Fibroblast of pulmonary artery (primary cell): ENCODE data around the gene UQCR11.

Source experiments
- DNase-seq: peaks from one replicate; pipeline ENCODE4 v3.0.0-alpha.2; 2010; ENCODE audit warnings: low read depth
- H3K4me3 ChIP-seq: replicated peaks from 2 replicates; pipeline ENCODE4 v1.5.1; 2011; ENCODE audit warnings: low read depth, mild to moderate bottlenecking, control low read depth, low read length, moderate library complexity
- CTCF ChIP-seq: IDR thresholded peaks from 2 replicates; pipeline ENCODE4 v1.5.1; 2011; ENCODE audit warnings: mild to moderate bottlenecking, control low read depth, low read length, inconsistent platforms; ENCODE audit errors: missing control alignments

UQCR11 gene

GRCh38 chr19:1615156-1615765, 10.0 kb upstream of the UQCR11 start:
- DNase-seq: no peak
- no peak for TF ChIP-seq CTCF
- no peak overlapping the region for H3K4me3 ChIP-seq

GRCh38 chr19:1613808-1614570, 8.7 kb upstream of the UQCR11 start:
- no peak for DNase-seq
- TF ChIP-seq CTCF: no peak
- no peak overlapping the region for H3K4me3 ChIP-seq

DNA sequence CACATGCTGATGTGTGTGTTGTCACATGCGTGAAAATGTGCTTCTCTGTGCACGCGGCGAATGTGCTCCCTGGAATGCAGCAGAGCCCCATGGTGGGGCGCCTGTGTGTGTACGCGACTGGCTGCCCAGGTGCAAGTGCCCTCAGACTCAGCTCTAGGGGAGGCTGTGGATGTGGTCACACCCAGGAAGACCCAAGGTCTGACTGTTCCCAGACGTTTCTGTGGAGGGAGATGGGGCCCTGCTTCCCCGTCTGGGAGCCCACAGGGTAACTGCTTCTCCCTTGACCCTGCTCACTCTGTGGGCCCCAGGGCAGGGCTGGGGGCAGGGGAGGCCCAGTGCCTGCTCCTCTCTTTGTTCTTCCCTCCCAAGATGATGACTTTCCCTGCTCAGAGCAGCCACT, 7.9 kb upstream of the UQCR11 start:
- no peak overlapping the region for H3K4me3 ChIP-seq
- TF ChIP-seq CTCF: no peak
- DNase-seq: no peak

DNA sequence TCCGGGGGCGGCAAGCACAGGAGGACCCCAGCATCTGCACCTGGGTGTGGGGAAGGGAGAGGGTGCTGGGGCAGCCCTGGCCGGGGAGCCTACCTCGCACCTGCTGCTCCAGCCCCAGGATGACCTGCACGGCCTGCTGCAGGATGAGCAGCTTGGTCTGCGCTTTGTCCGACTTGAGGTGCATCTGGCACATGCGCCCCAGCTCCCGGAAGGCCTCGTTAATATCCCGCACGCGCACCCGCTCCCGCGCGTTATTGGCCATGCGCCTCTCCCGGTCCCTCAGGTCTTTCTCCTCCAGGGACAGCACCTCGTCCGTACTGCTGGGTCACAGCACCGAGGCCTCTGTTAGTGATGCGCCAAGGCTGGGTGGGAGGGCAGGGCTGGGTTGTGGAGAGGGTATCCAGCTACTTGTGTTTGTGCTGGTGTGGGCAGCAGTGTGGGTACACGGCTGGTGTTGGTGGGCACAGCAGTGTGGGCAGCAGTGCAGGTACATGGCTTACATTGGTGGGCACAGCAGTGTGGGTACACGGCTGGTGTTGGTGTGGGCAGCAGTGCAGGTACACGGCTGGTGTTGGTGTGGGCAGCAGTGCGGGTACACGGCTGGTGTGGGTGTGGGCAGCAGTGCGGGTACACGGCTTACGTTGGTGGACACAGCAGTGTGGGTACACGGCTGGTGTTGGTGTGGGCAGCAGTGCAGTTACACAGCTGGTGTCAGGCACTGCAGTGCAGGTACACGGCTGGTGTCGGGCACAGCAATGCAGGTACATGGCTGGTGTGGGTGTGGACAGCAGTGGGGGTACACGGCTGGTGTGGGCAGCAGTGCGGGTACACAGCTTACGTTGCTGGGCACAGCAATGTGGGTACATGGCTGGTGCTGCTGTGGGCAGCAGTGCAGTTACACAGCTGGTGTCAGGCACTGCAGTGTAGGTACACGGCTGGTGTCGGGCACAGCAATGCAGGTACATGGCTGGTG, 7.1 kb upstream of the UQCR11 start:
- TF ChIP-seq CTCF: no peak
- no peak overlapping the region for H3K4me3 ChIP-seq
- no peak for DNase-seq

DNA sequence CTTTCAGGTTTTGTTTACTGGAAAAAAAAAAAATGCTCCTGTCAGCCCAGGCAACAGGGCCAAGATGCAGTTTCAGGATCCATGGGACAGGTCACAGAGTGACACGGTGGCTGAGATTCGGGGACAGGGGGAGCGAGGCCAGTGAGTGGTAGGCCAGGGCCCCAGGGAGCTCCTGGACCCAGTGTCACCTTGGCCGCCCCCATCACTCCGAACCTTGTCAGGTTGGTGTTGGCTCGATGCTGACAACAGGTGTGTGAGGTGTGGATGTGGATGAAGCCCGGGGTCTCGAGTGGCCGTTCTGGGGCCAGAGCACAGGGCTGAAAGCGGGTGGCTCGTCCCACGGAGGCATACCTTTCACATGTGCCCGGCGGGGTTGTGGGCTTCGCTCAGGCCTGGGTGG, 6.1 kb upstream of the UQCR11 start:
- no peak for DNase-seq
- no peak overlapping the region for H3K4me3 ChIP-seq
- TF ChIP-seq CTCF: no peak

GRCh38 chr19:1610579-1610978, 5.3 kb upstream of the UQCR11 start:
- DNase-seq: no peak
- no peak overlapping the region for H3K4me3 ChIP-seq

More at GRCh38 chr19:1610579-1610978, 5.3 kb upstream of the UQCR11 start:
- TF ChIP-seq CTCF: no peak
